ENCODE measurements around the gene PHKA1. TPM values are rescaled to one million over a fixed set of nuclear protein-coding genes. Genes with fewer than 3 reads are reported as not detected.
"Not testable (repeated sequence)": the region's sequence is repeated elsewhere in the genome, so short reads cannot be mapped to it uniquely, and the experiment has no call there.

The PHKA1 gene
- total RNA-seq, 4 donors from 2014 or later = 1.8 to 4.6 (median 2.4) TPM

DNA sequence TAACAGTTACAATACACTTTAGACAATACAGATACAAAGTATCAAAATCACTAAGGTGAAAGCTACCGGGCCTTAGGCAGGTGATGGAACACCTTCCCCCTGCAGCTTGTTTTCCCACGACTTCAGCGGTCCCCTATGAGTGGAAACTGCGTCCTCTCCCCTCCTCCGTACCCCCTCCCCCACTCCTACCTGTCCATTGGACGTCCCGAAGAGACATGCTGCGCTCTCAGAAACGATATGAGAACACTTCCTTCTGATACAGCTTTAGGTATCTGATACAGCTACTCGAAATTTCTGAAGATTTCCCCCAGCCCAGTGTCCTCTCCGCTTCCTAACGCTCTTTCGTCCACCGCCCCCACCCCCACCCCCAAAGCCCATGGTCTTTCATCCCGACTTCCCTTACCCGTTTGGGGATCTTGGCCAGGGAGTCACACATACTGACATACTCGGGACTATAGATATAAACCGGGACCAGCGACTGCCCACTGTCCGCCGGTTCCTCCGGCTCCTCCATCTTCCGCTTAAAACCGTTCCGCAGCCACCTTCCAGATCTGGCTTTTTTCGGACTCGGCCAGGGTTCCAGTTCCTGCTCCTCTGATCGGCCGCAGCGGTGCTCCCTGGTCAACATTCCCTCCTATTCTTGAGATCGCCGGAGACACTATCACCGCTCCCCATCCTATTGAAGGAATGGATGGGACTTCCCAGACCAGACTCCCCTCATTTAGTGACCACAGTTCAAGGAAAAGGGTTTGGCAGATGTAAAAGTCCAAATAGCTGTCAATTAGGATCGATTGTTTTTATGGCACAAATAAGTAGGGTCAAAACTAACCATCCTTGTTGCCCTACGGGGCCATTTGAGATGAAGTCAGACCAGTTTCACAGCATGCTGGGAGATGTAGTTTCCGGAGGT lies 141.6 kb downstream of the PHKA1 start, which contains the start of gene HDAC8:
Gene HDAC8, minus strand, starts transcription at position 596 of the 910 bp plus-strand sequence. Its CDS starts 82 bp downstream, at position 514.
- Histone ChIP-seq H3K4me3 (peak within 1 kb of the TSS; percentile 24 to 61 (median 51)), H3K27me3 (no peaks in the 10 kb centered on the region), H3K27ac (peak within 1 kb of the TSS; percentile 70 to 79 (median 72)), H3K9me3 (no peaks in the 10 kb centered on the region), H3K36me3 (no peaks in the 10 kb centered on the region), H3K4me1 (peaks cover 0 to 5% (median 0%) of the 10 kb centered on the region in 4 donors)
- peak; percentile 68 for DNase-seq
- in situ Hi-C loops (cut with MboI; ENCODE audit: low pct_ligation_motif_present in 1 of 4, low pct_unique_long_range_greater_than_20kb in 1 of 4, low sequenced_read_pairs in 3 of 4) (no loop called here), intact Hi-C loops (cut with DNase I; ENCODE audit: low total_unique reads) (no loop called here)
- WGBS, 2 donors (ENCODE audit: low coverage in 1 of 2) = 42% methylated on average over 36 of the region's 36 CpGs; no CpG with 5 or more reads in 1 of the 2 donors
- TF ChIP-seq EP300 (IDR thresholded peaks at IDR 0.05; ENCODE audit: low read depth) (no peak), POLR2AphosphoS5 (IDR thresholded peaks at IDR 0.05) (no peak), POLR2A (IDR thresholded peaks at IDR 0.05) (no peak)
- TF ChIP-seq, protein P1, sequence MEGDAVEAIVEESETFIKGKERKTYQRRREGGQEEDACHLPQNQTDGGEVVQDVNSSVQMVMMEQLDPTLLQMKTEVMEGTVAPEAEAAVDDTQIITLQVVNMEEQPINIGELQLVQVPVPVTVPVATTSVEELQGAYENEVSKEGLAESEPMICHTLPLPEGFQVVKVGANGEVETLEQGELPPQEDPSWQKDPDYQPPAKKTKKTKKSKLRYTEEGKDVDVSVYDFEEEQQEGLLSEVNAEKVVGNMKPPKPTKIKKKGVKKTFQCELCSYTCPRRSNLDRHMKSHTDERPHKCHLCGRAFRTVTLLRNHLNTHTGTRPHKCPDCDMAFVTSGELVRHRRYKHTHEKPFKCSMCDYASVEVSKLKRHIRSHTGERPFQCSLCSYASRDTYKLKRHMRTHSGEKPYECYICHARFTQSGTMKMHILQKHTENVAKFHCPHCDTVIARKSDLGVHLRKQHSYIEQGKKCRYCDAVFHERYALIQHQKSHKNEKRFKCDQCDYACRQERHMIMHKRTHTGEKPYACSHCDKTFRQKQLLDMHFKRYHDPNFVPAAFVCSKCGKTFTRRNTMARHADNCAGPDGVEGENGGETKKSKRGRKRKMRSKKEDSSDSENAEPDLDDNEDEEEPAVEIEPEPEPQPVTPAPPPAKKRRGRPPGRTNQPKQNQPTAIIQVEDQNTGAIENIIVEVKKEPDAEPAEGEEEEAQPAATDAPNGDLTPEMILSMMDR (IDR thresholded peaks at IDR 0.05) = no peak

DNA sequence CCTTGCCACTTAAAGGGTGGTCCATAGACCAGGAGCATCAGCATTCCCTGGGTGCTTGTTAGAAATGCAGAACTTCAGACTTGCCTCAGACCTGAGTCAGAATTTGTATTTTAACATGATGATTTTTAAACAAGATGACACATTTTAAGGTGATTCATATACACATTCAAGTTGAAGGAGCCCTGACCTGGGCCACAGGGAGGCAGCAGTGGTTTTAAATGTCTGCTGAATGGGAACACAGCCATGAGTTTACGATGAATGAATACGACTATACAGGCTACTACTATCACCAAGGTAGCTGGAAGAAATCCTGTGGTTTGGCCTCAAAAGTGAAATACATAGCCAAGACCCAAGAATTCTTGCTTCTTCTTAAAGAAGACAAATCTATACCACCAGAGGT lies 144.3 kb downstream of the PHKA1 start:
- no peaks in the 10 kb centered on the region for H3K27me3 ChIP-seq
- intact Hi-C loops (cut with DNase I; ENCODE audit: low total_unique reads) = no loop called here

DNA sequence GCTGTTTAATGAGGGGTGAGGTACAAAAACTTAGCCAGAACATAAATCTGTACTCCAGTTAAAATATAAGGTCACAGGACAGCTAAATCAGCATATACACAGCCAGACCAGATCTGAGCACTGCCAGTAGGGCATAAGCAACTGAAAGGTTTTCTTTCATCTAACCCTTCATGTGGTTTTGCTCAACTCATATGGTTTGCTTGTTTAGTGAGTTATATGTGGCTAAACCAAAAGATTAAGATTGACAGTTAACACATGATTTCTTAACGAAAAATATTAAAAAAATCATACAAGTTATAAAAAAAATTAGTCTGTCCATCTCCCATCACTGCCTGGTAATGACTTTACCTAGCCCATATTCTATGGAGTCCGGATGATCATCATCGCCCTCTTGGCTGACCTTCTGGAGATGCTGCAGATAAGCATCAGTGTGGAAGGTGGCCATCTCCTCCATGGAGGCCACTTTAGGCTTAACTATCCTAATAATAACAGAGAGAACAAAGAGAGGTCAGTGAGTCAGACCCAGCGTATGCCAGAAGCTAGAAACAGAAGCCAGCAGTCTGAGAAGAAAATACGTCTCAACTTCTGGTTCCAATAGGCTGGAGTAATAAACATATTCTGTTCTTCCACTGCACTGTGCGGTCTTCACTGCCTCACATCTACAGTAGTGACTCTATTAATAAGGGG lies 145.6 kb downstream of the PHKA1 start:
- peaks cover 0 to 5% (median 0%) of the 10 kb centered on the region in 4 donors for H3K4me1 ChIP-seq
- no peaks in the 10 kb centered on the region for H3K36me3 ChIP-seq
- no peak for TF ChIP-seq POLR2A (IDR thresholded peaks at IDR 0.05)
- no peak for TF ChIP-seq POLR2AphosphoS5 (IDR thresholded peaks at IDR 0.05)
- no peak for TF ChIP-seq EP300 (IDR thresholded peaks at IDR 0.05; ENCODE audit: low read depth)
- TF ChIP-seq, protein P1 (IDR thresholded peaks at IDR 0.05) = no peak
- in situ Hi-C loops (cut with MboI; ENCODE audit: low pct_ligation_motif_present in 1 of 4, low pct_unique_long_range_greater_than_20kb in 1 of 4, low sequenced_read_pairs in 3 of 4) = no loop called here
- no peak overlapping the region for H3K4me3 ChIP-seq
- H3K27me3 ChIP-seq = no peaks in the 10 kb centered on the region
- intact Hi-C loops (cut with DNase I; ENCODE audit: low total_unique reads) = no loop called here
- no peak for DNase-seq
- no peaks in the 10 kb centered on the region for H3K9me3 ChIP-seq
- WGBS, 2 donors (ENCODE audit: low coverage in 1 of 2) = 77 to 80% methylated on average over 1 to 6 of the region's 6 CpGs
- no peak overlapping the region for H3K27ac ChIP-seq

More for the DNA sequence above, 144.3 kb downstream of the PHKA1 start:
- in situ Hi-C loops (cut with MboI; ENCODE audit: low pct_ligation_motif_present in 1 of 4, low pct_unique_long_range_greater_than_20kb in 1 of 4, low sequenced_read_pairs in 3 of 4) = no loop called here
- no peak for DNase-seq
- Histone ChIP-seq H3K9me3 (no peaks in the 10 kb centered on the region), H3K36me3 (no peaks in the 10 kb centered on the region), H3K27ac (no peak overlapping the region), H3K4me3 (no peak overlapping the region), H3K4me1 (peaks cover 0 to 5% (median 0%) of the 10 kb centered on the region in 4 donors)
- TF ChIP-seq, protein P1 (IDR thresholded peaks at IDR 0.05) = no peak
- TF ChIP-seq POLR2AphosphoS5 (IDR thresholded peaks at IDR 0.05) (no peak), POLR2A (IDR thresholded peaks at IDR 0.05) (no peak), EP300 (IDR thresholded peaks at IDR 0.05; ENCODE audit: low read depth) (no peak)
- WGBS, 2 donors (ENCODE audit: low coverage in 1 of 2) = 69% methylated on average over 2 of the region's 2 CpGs; no CpG with 5 or more reads in 1 of the 2 donors

DNA sequence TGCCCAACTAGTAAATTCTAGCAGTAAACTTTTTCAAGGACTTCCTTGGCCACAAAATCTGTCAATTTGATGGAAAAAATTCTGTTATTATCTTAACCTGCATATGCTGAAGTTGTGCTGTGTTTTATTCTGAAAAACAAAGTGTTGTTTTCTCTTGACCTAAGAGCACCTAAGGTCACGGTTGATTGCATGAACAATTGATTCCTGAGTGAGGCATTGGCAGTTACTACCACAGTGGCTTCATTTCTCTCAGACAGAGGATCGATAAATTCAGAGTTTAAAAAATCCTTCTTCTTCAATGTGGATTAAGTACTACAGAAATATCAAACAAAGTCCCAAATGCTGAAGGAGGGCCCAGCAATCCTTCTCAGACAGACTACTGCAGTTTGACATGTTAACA lies 147.7 kb downstream of the PHKA1 start:
- H3K4me3 ChIP-seq = no peak overlapping the region
- no peaks in the 10 kb centered on the region for H3K27me3 ChIP-seq
- no peaks in the 10 kb centered on the region for H3K4me1 ChIP-seq
- no peaks in the 10 kb centered on the region for H3K36me3 ChIP-seq
- no peak overlapping the region for H3K27ac ChIP-seq
- no peak for DNase-seq
- in situ Hi-C loops (cut with MboI; ENCODE audit: low pct_ligation_motif_present in 1 of 4, low pct_unique_long_range_greater_than_20kb in 1 of 4, low sequenced_read_pairs in 3 of 4) = no loop called here
- no peak for TF ChIP-seq POLR2AphosphoS5 (IDR thresholded peaks at IDR 0.05)
- TF ChIP-seq, protein P1 (IDR thresholded peaks at IDR 0.05) = no peak
- TF ChIP-seq EP300 (IDR thresholded peaks at IDR 0.05; ENCODE audit: low read depth) = no peak
- TF ChIP-seq POLR2A (IDR thresholded peaks at IDR 0.05) = no peak
- WGBS, 2 donors (ENCODE audit: low coverage in 1 of 2) = 81% methylated on average over 2 of the region's 2 CpGs; no CpG with 5 or more reads in 1 of the 2 donors
- intact Hi-C loops (cut with DNase I; ENCODE audit: low total_unique reads) = no loop called here
- no peaks in the 10 kb centered on the region for H3K9me3 ChIP-seq

DNA sequence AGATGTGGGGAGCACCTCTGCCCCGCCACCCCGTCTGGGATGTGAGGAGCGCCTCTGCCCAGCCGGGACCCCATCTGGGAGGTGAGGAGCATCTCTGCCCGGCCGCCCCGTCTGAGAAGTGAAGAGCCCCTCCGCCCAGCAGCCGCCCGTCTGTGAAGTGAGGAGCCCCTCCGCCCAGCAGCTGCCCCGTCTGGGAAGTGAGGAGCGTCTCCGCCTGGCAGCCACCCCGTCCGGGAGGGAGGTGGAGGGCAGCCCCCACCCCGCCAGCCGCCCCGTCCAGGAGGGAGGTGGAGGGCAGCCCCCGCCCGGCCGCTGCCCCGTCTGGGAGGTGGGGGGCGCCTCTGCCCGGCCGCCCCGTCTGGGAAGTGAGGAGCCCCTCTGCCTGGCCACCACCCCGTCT lies 154.5 kb downstream of the PHKA1 start:
- DNase-seq; intact Hi-C loops (cut with DNase I; ENCODE audit: low total_unique reads); H3K36me3 ChIP-seq; H3K27me3 ChIP-seq; in situ Hi-C loops (cut with MboI; ENCODE audit: low pct_ligation_motif_present in 1 of 4, low pct_unique_long_range_greater_than_20kb in 1 of 4, low sequenced_read_pairs in 3 of 4); H3K9me3 ChIP-seq; H3K27ac ChIP-seq; H3K4me1 ChIP-seq; H3K4me3 ChIP-seq: not testable (repeated sequence)
- WGBS, 2 donors (ENCODE audit: low coverage in 1 of 2) = 97% methylated on average over 17 of the region's 28 CpGs; no CpG with 5 or more reads in 1 of the 2 donors
